GM23338 (cell line): ENCODE measurements around the gene PABPC3.

Experiments used
- CTCF ChIP-seq, 2 experiments: fragments of 200-600 bp in 1 of 2; sonication (generic) in 1 of 2; conservative IDR thresholded peaks; 2 replicates each; pipeline versions ENCODE4 v1.5.1 to v1.6.1; 2016 to 2017; ENCODE audit warnings: antibody characterized with exemption in 2 of 2, low read depth in 2 of 2, mild to moderate bottlenecking in 2 of 2, moderate library complexity in 1 of 2
- EZH2 ChIP-seq: fragments of 200-600 bp; sonication (generic); IDR thresholded peaks from one replicate; pipeline ENCODE4 v1.8.0; 2017; ENCODE audit warnings: antibody characterized with exemption, mild to moderate bottlenecking, low read depth; ENCODE audit not compliant: unreplicated experiment
- POLR2AphosphoS5 ChIP-seq: IDR thresholded peaks from 2 replicates; pipeline ENCODE4 v1.6.1; 2016; ENCODE audit warnings: antibody characterized with exemption, low read depth

DNA sequence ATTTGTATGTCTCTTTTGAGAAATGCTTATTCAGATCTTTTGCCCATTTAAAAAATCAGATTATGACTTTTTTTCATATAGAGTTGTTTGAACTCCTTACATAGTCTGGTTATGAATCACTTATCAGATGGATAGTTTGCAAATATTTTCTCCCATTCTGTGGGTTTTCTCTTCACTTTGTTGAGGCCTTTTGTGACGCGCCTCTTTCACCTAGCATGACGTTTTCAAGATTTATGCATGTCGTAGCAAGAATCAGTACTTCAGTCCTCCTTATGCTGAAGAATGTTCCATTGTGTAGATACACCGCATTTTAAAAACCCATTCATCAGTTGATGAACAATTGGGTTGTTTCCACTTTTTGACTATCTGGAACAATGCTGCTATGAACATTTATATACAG is 13.4 kb downstream of the PABPC3 start:
- TF ChIP-seq CTCF (conservative IDR thresholded peaks at IDR 0.05; ENCODE audit: low read depth in 2 of 2) = no peak
- TF ChIP-seq EZH2 = no peak
- TF ChIP-seq POLR2AphosphoS5 = no peak
